ENCODE data around the gene BCAT1.

DNA sequence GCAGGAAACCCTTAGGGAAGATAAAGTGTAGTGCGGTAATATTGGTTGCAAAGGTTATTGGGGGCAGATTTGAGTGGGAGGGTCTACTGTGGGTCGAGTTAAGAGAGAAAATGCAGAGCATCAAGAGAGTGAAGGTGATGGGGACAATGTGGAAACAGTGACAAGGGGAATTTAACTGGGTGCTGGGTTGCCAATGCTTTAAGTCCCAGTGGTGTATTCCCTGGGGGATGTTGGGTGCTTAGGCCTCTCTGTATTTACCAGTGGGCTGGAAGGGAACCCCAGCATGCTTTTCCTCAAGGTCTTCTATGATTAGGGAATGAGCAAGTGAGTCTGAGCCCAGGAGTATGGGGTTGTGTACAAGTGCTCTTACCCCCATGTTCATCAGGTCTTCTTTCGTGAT lies 10.6 kb downstream of the BCAT1 start:
- TF ChIP-seq POLR2A (IDR thresholded peaks at IDR 0.05): no peak
- TF ChIP-seq, protein P1, sequence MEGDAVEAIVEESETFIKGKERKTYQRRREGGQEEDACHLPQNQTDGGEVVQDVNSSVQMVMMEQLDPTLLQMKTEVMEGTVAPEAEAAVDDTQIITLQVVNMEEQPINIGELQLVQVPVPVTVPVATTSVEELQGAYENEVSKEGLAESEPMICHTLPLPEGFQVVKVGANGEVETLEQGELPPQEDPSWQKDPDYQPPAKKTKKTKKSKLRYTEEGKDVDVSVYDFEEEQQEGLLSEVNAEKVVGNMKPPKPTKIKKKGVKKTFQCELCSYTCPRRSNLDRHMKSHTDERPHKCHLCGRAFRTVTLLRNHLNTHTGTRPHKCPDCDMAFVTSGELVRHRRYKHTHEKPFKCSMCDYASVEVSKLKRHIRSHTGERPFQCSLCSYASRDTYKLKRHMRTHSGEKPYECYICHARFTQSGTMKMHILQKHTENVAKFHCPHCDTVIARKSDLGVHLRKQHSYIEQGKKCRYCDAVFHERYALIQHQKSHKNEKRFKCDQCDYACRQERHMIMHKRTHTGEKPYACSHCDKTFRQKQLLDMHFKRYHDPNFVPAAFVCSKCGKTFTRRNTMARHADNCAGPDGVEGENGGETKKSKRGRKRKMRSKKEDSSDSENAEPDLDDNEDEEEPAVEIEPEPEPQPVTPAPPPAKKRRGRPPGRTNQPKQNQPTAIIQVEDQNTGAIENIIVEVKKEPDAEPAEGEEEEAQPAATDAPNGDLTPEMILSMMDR (IDR thresholded peaks at IDR 0.05): no peak
